ENCODE measurements around the gene GALNT4. TPM values are rescaled to one million over a fixed set of nuclear protein-coding genes. Genes with fewer than 3 reads are reported as not detected.
A peak's percentile ranks its signal among the peaks of the same experiment; 100 is the strongest.

GALNT4 gene
- 1 to 10 TPM; 3.4 to 9.7 (median 3.6) TPM for polyA plus RNA-seq

DNA sequence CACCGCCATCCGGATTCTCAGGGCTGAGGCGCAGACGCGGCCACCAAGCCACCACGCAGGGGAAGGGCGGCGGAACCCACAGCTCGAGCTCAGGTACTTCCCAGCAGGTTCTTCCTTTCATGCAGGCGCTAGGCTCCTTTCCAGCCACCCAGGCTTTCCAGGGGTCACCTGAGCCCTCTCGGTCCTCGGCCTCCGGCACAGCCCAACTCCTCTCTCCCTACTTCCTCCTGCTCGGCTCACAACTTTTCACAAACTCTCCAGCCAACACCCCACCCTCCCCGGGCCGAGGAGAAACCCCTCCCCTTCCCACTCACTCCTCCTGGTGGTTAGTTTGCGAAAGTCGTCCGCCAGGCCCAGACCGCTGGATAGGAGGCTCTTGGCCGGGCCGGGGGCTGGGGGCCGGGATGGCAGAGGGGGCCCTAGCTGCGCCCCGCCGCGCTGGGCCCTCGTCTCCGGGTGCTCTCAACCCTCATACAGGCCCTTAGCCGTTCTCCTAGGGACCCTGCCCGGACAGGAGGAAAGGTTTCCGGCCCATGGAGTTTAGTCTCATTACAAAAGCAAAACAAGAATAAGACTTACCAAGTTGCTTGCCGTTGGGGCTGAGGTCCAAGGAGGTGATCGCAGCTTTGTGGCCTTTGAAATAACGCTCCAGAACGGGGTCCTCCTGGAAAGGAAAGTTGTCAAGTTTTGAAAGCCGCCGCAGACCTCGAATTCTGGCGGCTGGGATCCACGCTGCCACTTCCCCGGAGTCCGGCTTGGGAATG is at the start of gene GALNT4:
TSS of gene GALNT4 (minus strand) at position 256 of the 764 bp plus-strand sequence. CDS start at position 9, 247 bp downstream.
- Mint-ChIP-seq H3K4me1 (peaks cover 59 to 61% of the 10 kb centered on the region in 2 donors), H3K27me3 (ENCODE audit: low read depth in 3 of 3) (peaks cover 0 to 4% (median 0%) of the 10 kb centered on the region in 3 donors), H3K27ac (peak within 1 kb of the TSS; percentile 75 to 96 (median 92)), H3K9me3 (peaks cover 0 to 1% (median 0%) of the 10 kb centered on the region in 6 donors), H3K36me3 (peaks cover 12 to 19% (median 13%) of the 10 kb centered on the region in 3 donors), H3K4me3 (peak within 1 kb of the TSS; percentile 95 to 99 (median 98))
- peak; percentile 78 to 79 (median 79) for DNase-seq

- peaks cover 0 to 7% (median 4%) of the 10 kb centered on the region in 3 donors for H3K36me3 Mint-ChIP-seq
- H3K27me3 Mint-ChIP-seq (ENCODE audit: low read depth in 3 of 3) = no peaks in the 10 kb centered on the region
- no peaks in the 10 kb centered on the region for H3K4me1 Mint-ChIP-seq
- H3K9me3 Mint-ChIP-seq = no peaks in the 10 kb centered on the region
- no peak for DNase-seq
- no peak overlapping the region for H3K27ac Mint-ChIP-seq
- H3K4me3 Mint-ChIP-seq = no peak overlapping the region
Observed at GRCh38 chr12:89573051-89573810, 48.6 kb upstream of the GALNT4 start.

DNA sequence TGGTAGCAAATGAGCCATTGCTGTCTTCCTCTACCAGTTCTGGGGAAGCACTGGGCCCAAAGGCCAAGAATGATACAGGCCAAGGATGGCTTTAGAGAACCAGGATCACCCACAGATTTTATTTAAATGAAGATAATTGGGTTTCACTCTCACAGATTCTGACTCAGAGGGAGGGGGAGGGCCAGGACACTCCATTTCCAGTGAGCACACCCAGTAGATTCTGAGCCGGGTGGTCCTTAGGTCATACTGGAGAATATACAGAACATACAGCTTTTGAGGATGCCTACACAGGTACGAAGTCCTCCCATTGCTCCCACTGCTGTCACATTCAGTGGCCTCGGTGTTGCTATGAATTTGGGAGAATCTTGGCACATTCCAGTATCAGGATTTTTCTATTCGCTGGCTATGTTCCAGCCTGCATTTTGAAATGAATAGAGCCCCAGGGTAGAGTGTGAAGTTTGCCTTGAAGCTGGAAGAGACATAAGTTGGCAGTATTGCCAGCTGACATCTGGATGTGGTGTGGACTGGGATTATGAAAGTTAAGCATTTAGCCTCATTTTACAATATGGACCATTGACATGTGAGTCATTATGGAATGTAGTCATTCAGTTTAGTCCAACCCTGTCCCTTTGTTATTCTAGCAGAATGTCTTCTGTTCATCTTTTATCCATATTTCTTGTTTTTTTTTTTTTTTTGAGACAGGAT is 47.0 kb upstream of the GALNT4 start:
- H3K4me3 Mint-ChIP-seq = no peak overlapping the region
- no peak overlapping the region for H3K27ac Mint-ChIP-seq
- DNase-seq = no peak
- no peaks in the 10 kb centered on the region for H3K4me1 Mint-ChIP-seq
- H3K36me3 Mint-ChIP-seq = peaks cover 0 to 13% (median 8%) of the 10 kb centered on the region in 3 donors
- H3K9me3 Mint-ChIP-seq = no peaks in the 10 kb centered on the region
- H3K27me3 Mint-ChIP-seq (ENCODE audit: low read depth in 3 of 3) = no peaks in the 10 kb centered on the region

GRCh38 chr12:89568484-89568883 is 43.9 kb upstream of the GALNT4 start:
- no peak overlapping the region for H3K4me3 Mint-ChIP-seq
- no peaks in the 10 kb centered on the region for H3K27me3 Mint-ChIP-seq (ENCODE audit: low read depth in 3 of 3)
- no peak for DNase-seq
- H3K27ac Mint-ChIP-seq = no peak overlapping the region
- H3K36me3 Mint-ChIP-seq = peaks cover 0 to 18% (median 8%) of the 10 kb centered on the region in 3 donors
- no peaks in the 10 kb centered on the region for H3K9me3 Mint-ChIP-seq
- H3K4me1 Mint-ChIP-seq = no peaks in the 10 kb centered on the region

- H3K27me3 Mint-ChIP-seq (ENCODE audit: low read depth in 3 of 3) = no peaks in the 10 kb centered on the region
- H3K36me3 Mint-ChIP-seq = peaks cover 0 to 18% (median 8%) of the 10 kb centered on the region in 3 donors
- no peaks in the 10 kb centered on the region for H3K9me3 Mint-ChIP-seq
- H3K4me3 Mint-ChIP-seq = no peak overlapping the region
- no peak overlapping the region for H3K27ac Mint-ChIP-seq
- H3K4me1 Mint-ChIP-seq = no peaks in the 10 kb centered on the region
- no peak for DNase-seq
Observed at GRCh38 chr12:89567691-89568239, 43.2 kb upstream of the GALNT4 start.

- Mint-ChIP-seq H3K4me1 (no peaks in the 10 kb centered on the region), H3K27ac (no peak overlapping the region), H3K9me3 (no peaks in the 10 kb centered on the region), H3K36me3 (peaks cover 0 to 21% (median 8%) of the 10 kb centered on the region in 3 donors), H3K4me3 (no peak overlapping the region), H3K27me3 (ENCODE audit: low read depth in 3 of 3) (no peaks in the 10 kb centered on the region)
- DNase-seq = no peak
Observed at GRCh38 chr12:89566615-89567014, 42.0 kb upstream of the GALNT4 start.

DNA sequence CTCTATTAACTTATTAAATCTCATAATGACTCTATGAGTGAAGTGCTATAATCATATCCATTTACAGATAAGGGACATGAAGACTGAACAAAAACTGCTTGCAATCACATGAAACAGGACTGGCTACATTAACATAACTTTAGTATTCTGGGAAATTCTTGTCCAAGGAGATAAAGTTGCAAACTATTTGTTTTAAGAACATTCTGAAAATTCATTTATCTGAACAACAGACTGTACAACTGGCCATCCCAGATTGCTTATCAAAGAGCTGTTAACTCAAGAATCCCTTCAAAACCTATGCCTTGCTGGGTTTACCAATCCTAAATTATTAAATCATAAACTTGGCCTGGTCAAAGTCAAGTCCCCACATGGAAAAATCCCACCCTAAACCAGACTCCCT is 40.4 kb upstream of the GALNT4 start:
- H3K27ac Mint-ChIP-seq = no peak overlapping the region
- no peak overlapping the region for H3K4me3 Mint-ChIP-seq
- DNase-seq = no peak
- H3K36me3 Mint-ChIP-seq = peaks cover 0 to 21% (median 4%) of the 10 kb centered on the region in 3 donors
- no peaks in the 10 kb centered on the region for H3K9me3 Mint-ChIP-seq
- peaks cover 0 to 3% (median 0%) of the 10 kb centered on the region in 3 donors for H3K27me3 Mint-ChIP-seq (ENCODE audit: low read depth in 3 of 3)
- no peaks in the 10 kb centered on the region for H3K4me1 Mint-ChIP-seq

DNA sequence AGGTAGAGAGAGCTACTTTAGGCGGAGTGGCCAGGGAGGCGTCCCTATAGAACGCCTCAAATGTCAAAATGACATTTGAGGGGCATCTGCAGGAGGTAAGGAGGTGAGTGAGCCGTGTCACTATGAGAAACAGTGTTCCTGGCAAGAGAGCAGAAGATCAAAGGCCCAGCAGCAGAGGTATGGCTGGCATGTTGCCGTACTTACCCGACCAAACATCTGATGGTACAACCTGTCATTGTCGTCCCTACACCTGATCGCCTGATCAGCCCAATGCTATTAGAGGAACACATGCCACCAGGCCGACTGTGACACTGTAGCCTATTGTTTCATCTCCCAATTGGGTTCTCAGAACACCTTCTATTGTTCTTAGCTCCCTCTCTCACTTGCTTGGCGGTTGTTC is 35.2 kb upstream of the GALNT4 start:
- H3K27ac Mint-ChIP-seq = no peak overlapping the region
- H3K36me3 Mint-ChIP-seq = peaks cover 0 to 8% (median 4%) of the 10 kb centered on the region in 3 donors
- no peak overlapping the region for H3K4me3 Mint-ChIP-seq
- DNase-seq = no peak
- no peaks in the 10 kb centered on the region for H3K4me1 Mint-ChIP-seq
- H3K9me3 Mint-ChIP-seq = no peaks in the 10 kb centered on the region
- peaks cover 1 to 4% (median 3%) of the 10 kb centered on the region in 3 donors for H3K27me3 Mint-ChIP-seq (ENCODE audit: low read depth in 3 of 3)

- H3K36me3 Mint-ChIP-seq = peaks cover 5 to 8% (median 6%) of the 10 kb centered on the region in 3 donors
- no peaks in the 10 kb centered on the region for H3K9me3 Mint-ChIP-seq
- no peak for DNase-seq
- H3K4me3 Mint-ChIP-seq = no peak overlapping the region
- H3K27me3 Mint-ChIP-seq (ENCODE audit: low read depth in 3 of 3) = peaks cover 3 to 7% (median 3%) of the 10 kb centered on the region in 3 donors
- H3K4me1 Mint-ChIP-seq = no peaks in the 10 kb centered on the region
- no peak overlapping the region for H3K27ac Mint-ChIP-seq
Observed at GRCh38 chr12:89556976-89557375, 32.4 kb upstream of the GALNT4 start.

DNA sequence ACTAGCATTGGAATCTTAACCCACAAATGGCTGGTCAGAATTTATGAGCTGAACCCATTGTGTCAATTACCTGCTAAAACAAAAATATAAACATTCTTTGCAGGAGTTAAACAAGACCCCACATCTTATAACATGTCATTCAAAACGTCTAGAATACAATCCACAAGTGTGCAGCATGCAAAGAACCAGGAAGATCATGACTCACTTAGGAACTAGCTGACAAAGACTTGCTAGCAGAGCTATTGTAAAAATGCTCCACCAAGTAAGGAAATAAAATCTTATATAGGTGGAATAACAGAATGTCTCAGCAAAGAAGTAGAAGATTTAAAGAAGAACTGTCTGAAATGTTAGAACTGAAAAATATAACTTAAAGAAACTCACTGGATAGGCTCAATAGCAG is 27.8 kb upstream of the GALNT4 start:
- no peak for DNase-seq
- Mint-ChIP-seq H3K27me3 (ENCODE audit: low read depth in 3 of 3) (peaks cover 0 to 7% (median 3%) of the 10 kb centered on the region in 3 donors), H3K27ac (no peak overlapping the region), H3K4me3 (no peak overlapping the region), H3K4me1 (no peaks in the 10 kb centered on the region), H3K9me3 (no peaks in the 10 kb centered on the region), H3K36me3 (peaks cover 4 to 8% (median 5%) of the 10 kb centered on the region in 3 donors)

DNA sequence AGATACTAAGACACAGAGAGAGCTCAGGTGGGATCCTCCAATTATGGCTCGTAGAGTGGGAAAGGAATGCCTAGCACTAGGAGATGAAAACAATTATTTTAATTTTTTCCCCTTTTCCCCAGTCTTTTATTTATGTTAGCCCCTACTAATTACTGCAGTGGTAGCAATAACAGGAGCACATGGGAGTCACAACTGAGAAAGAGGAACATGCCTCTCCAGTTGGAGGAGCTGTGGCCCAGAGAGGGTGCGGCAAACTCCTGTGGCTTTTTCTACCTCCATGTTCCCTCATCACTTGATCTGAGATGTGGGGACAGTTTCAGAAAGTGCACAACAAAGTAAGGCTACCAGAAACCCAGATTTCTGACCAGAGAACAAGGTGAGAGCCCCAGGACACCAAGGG is 27.2 kb upstream of the GALNT4 start:
- H3K27me3 Mint-ChIP-seq (ENCODE audit: low read depth in 3 of 3) = peaks cover 0 to 5% (median 3%) of the 10 kb centered on the region in 3 donors
- H3K9me3 Mint-ChIP-seq = no peaks in the 10 kb centered on the region
- no peaks in the 10 kb centered on the region for H3K4me1 Mint-ChIP-seq
- no peak overlapping the region for H3K27ac Mint-ChIP-seq
- peaks cover 4 to 8% (median 5%) of the 10 kb centered on the region in 3 donors for H3K36me3 Mint-ChIP-seq
- no peak overlapping the region for H3K4me3 Mint-ChIP-seq
- DNase-seq = no peak

- Mint-ChIP-seq H3K27me3 (ENCODE audit: low read depth in 3 of 3) (peaks cover 0 to 2% (median 0%) of the 10 kb centered on the region in 3 donors), H3K4me1 (peaks cover 6 to 17% of the 10 kb centered on the region in 2 donors), H3K27ac (no peak overlapping the region), H3K4me3 (no peak overlapping the region), H3K36me3 (no peaks in the 10 kb centered on the region), H3K9me3 (no peaks in the 10 kb centered on the region)
- DNase-seq = no peak
Observed at GRCh38 chr12:89547101-89547500, 22.5 kb upstream of the GALNT4 start.

- Mint-ChIP-seq H3K36me3 (no peaks in the 10 kb centered on the region), H3K27ac (no peak overlapping the region), H3K9me3 (no peaks in the 10 kb centered on the region), H3K4me3 (no peak overlapping the region), H3K4me1 (peaks cover 6 to 17% of the 10 kb centered on the region in 2 donors), H3K27me3 (ENCODE audit: low read depth in 3 of 3) (peaks cover 0 to 2% (median 0%) of the 10 kb centered on the region in 3 donors)
- DNase-seq = no peak
Observed at GRCh38 chr12:89546151-89546550, 21.6 kb upstream of the GALNT4 start.
